Endothelial cell of umbilical vein (primary cell): Measurements from ENCODE around the gene GATA2. TPM values are rescaled to one million over a fixed set of nuclear protein-coding genes. Genes with fewer than 3 reads are reported as not detected.

Experiments used
- BruUV-seq: library from RNA; stranded (reverse); fragments of 400-500 nt; replicated peaks from 2 replicates; lab custom pipeline; 2021; lab: Mats Ljungman, UMichigan
- CTCF ChIA-PET: fragments of 300-600, 350-600 bp; sonication (Branson Sonifier 250); formaldehyde crosslinking; loops from one replicate; lab custom pipeline; 2021; ENCODE audit warnings: antibody characterized with exemption, inconsistent platforms; lab: Charles Lee
- POLR2A ChIA-PET: fragments of 300-600, 350-600 bp; sonication (Branson Sonifier 250); formaldehyde crosslinking; loops from one replicate; lab custom pipeline; 2021; ENCODE audit warnings: antibody characterized with exemption, inconsistent platforms; lab: Charles Lee
- DNase-seq: peaks from one replicate; pipeline ENCODE4 v3.0.0-alpha.2; 2011; ENCODE audit warnings: low read depth, low spot score
- FAIRE-seq: peaks from 2 replicates; lab custom pipeline; 2011; peaks lifted over from hg19 to GRCh38; lab: Jason Lieb, UNC
- H2AFZ ChIP-seq: 2 replicates; pipeline ENCODE4 v1.6.0; 2012; ENCODE audit warnings: low read depth, low read length, control low read depth, inconsistent platforms
- H3K27ac ChIP-seq: 2 replicates; pipeline ENCODE4 v1.5.1; 2011; ENCODE audit warnings: low read depth, mild to moderate bottlenecking, control low read depth, low read length, moderate library complexity; ENCODE audit not compliant: insufficient read depth
- H3K27me3 ChIP-seq, 2 experiments: 2 replicates each; pipeline versions ENCODE4 v1.6.0 to v1.6.1; 2011; ENCODE audit warnings: low read length in 2 of 2, mixed read lengths in 1 of 2; ENCODE audit not compliant: control insufficient read depth in 2 of 2, insufficient read depth in 2 of 2
- H3K36me3 ChIP-seq, 2 experiments: 2 replicates in 1 of 2; 3 replicates in 1 of 2; pipeline ENCODE4 v1.5.1; 2011; ENCODE audit warnings: low read length in 2 of 2, mild to moderate bottlenecking in 1 of 2, moderate library complexity in 1 of 2; ENCODE audit not compliant: control insufficient read depth in 2 of 2, insufficient read depth in 2 of 2; ENCODE audit errors: extremely low read depth in 1 of 2
- H3K4me1 ChIP-seq: 3 replicates; pipeline ENCODE4 v1.5.1; 2011; ENCODE audit warnings: mild to moderate bottlenecking, low read length; ENCODE audit not compliant: control insufficient read depth, insufficient read depth; ENCODE audit errors: extremely low read depth
- H3K4me2 ChIP-seq: 2 replicates; pipeline ENCODE4 v1.6.1; 2011; ENCODE audit warnings: low read length, control low read depth, mixed read lengths; ENCODE audit not compliant: insufficient read depth
- H3K4me3 ChIP-seq, 3 experiments: fragments of 200-600 bp in 1 of 3; sonication (generic), shearing (Covaris generic) in 1 of 3; replicated peaks in 1 of 3; 2 replicates each; pipeline ENCODE4 v1.5.1; 2011 to 2016; ENCODE audit warnings: control low read depth in 3 of 3, low read length in 3 of 3, mild to moderate bottlenecking in 2 of 3, inconsistent platforms in 1 of 3, low read depth in 1 of 3, moderate library complexity in 1 of 3; ENCODE audit not compliant: insufficient read depth in 1 of 3
- H3K79me2 ChIP-seq: 2 replicates; pipeline ENCODE4 v1.6.0; 2012; ENCODE audit warnings: low read length, inconsistent platforms; ENCODE audit not compliant: control insufficient read depth, insufficient read depth
- H3K9ac ChIP-seq: replicated peaks from 2 replicates; pipeline ENCODE3; 2011; ENCODE audit warnings: low read length, control low read depth; ENCODE audit not compliant: insufficient read depth; ENCODE audit errors: extremely low read depth
- H3K9me1 ChIP-seq: replicated peaks from 3 replicates; pipeline ENCODE4 v1.6.0; 2011; ENCODE audit warnings: mild to moderate bottlenecking, low read length; ENCODE audit not compliant: control insufficient read depth, insufficient read depth; ENCODE audit errors: extremely low read depth
- H3K9me3 ChIP-seq: replicated peaks from 2 replicates; pipeline ENCODE4 v1.5.1; 2012; ENCODE audit warnings: low read length, inconsistent platforms; ENCODE audit not compliant: control insufficient read depth, insufficient read depth
- H4K20me1 ChIP-seq: replicated peaks from 2 replicates; pipeline ENCODE3; 2011; ENCODE audit warnings: mild to moderate bottlenecking, low read length; ENCODE audit not compliant: control insufficient read depth, insufficient read depth; ENCODE audit errors: extremely low read depth
- EZH2 ChIP-seq: IDR thresholded peaks from 2 replicates; pipeline ENCODE4 v1.6.1; 2012; ENCODE audit warnings: borderline replicate concordance, low read depth, mild to moderate bottlenecking, moderate library complexity, low read length, inconsistent platforms; ENCODE audit not compliant: severe bottlenecking
- FOS ChIP-seq: IDR thresholded peaks from 2 replicates; pipeline ENCODE4 v1.6.1; 2011; ENCODE audit warnings: mild to moderate bottlenecking, low read length, moderate library complexity, borderline replicate concordance; ENCODE audit not compliant: insufficient read depth
- GATA2 ChIP-seq: IDR thresholded peaks from 2 replicates; pipeline ENCODE4 v1.7.0; 2011; ENCODE audit warnings: low read depth, mild to moderate bottlenecking, moderate library complexity, mixed read lengths, low read length; ENCODE audit not compliant: insufficient read length, insufficient read depth
- JUN ChIP-seq: IDR thresholded peaks from 2 replicates; pipeline ENCODE4 v1.6.1; 2011; ENCODE audit warnings: borderline replicate concordance, low read depth; ENCODE audit not compliant: insufficient read length, insufficient read depth
- MAX ChIP-seq: IDR thresholded peaks from 2 replicates; pipeline ENCODE4 v1.6.1; 2011; ENCODE audit not compliant: insufficient read depth, insufficient read length
- MYC ChIP-seq: IDR thresholded peaks from one replicate; pipeline ENCODE4 v1.6.1; 2011; ENCODE audit warnings: mild to moderate bottlenecking, low read depth, low read length
- POLR2A ChIP-seq: IDR thresholded peaks from 2 replicates; pipeline ENCODE4 v1.6.1; 2012; ENCODE audit warnings: low read depth, mild to moderate bottlenecking, control low read depth, low read length
- POLR2AphosphoS5 ChIP-seq: IDR thresholded peaks from 2 replicates; pipeline ENCODE4 v1.6.1; 2012; ENCODE audit warnings: low read depth, mild to moderate bottlenecking, control low read depth, low read length, moderate library complexity; ENCODE audit not compliant: insufficient read depth
- dilution Hi-C: fragments of 300-500 bp; cut with MboI; formaldehyde crosslinking; loops from one replicate; pipeline ENCODE4 v1.15.0; 2019; ENCODE audit warnings: low sequenced_read_pairs; ENCODE audit not compliant: extremely low pct_ligation_motif_present
- intact Hi-C: fragments of 100-400 bp; cut with micrococcal nuclease; formaldehyde crosslinking; loops from one replicate; pipeline ENCODE4 v1.10.0; 2022
- polyA plus RNA-seq, 4 experiments: library from polyadenylated mRNA; depleted of rRNA in 3 of 4; stranded (reverse) in 3 of 4; unstranded in 1 of 4; fragments of >200 nt; gene quantifications; 2 replicates each; pipeline versions ENCODE4 v1.2.1 to v1.2.3, GENCODE V29; 2011 to 2012; ENCODE audit warnings: missing spikeins in 1 of 4
- total RNA-seq: library from RNA; stranded (reverse); gene quantifications from 2 replicates; pipeline ENCODE4 v1.2.3, GENCODE V29; 2021
- TF ChIP-seq, protein P1 (sequence below), 2 donors: IDR thresholded peaks; 1 replicate in 1 of 2; 2 replicates in 1 of 2; pipeline ENCODE4 v1.5.1; 2011; ENCODE audit warnings: low read length in 2 of 2, mild to moderate bottlenecking in 2 of 2, moderate library complexity in 2 of 2, control low read depth in 1 of 2, inconsistent platforms in 1 of 2, low read depth in 1 of 2; ENCODE audit not compliant: insufficient read depth in 1 of 2; ENCODE audit errors: extremely low read depth in 1 of 2

The GATA2 gene
- total and polyA plus RNA-seq, 2 donors (not counting 3 experiments of a cell fraction or from before 2014, with no cell fraction given), result 28.8 to 62.2 TPM

DNA sequence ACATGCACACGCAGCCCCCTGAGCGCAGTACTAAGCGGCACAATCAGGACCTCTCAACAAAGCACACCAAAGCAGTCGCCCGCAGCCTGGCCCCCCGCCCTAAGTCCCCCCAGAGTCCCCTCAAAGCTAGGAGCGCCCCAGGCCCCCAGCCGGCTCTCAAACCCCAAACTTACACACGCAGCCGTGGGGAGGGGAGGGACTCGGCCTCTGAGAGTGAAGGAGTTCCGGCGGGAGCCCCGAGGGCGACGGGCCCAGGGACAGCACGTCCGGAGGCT is 5.5 kb downstream of the GATA2 start:
- Histone ChIP-seq H3K36me3 (peaks cover 0 to 9% of the 10 kb centered on the region in 2 experiments), H3K27ac (peak overlapping the region; percentile 97)

More for the DNA sequence above, 5.5 kb downstream of the GATA2 start:
- H3K79me2 ChIP-seq, result peaks cover 90% of the 10 kb centered on the region
- H3K4me3 ChIP-seq, result peak overlapping the region; percentile 77 to 95 (median 83)
- ChIA-PET POLR2A (no interaction called here), CTCF (interaction anchor here (0.8 to 1.5 kb wide), 4 partner anchors 10 to 121 kb away, joined by 3 to 5 read pairs (median 4); no protein-coding TSS in a partner anchor)
- H3K9me1 ChIP-seq, result no peaks in the 10 kb centered on the region
- H3K27me3 ChIP-seq, result no peaks in the 10 kb centered on the region
- peak overlapping the region; percentile 84 for H3K9ac ChIP-seq
- BruUV-seq, result no TSS peak
- dilution Hi-C loops, result no loop called here
- TF ChIP-seq MYC, result no peak
- TF ChIP-seq FOS, result no peak
- no peak for TF ChIP-seq JUN
- no peak for TF ChIP-seq POLR2AphosphoS5
- TF ChIP-seq EZH2, result no peak
- TF ChIP-seq MAX, result no peak
- TF ChIP-seq, protein P1, sequence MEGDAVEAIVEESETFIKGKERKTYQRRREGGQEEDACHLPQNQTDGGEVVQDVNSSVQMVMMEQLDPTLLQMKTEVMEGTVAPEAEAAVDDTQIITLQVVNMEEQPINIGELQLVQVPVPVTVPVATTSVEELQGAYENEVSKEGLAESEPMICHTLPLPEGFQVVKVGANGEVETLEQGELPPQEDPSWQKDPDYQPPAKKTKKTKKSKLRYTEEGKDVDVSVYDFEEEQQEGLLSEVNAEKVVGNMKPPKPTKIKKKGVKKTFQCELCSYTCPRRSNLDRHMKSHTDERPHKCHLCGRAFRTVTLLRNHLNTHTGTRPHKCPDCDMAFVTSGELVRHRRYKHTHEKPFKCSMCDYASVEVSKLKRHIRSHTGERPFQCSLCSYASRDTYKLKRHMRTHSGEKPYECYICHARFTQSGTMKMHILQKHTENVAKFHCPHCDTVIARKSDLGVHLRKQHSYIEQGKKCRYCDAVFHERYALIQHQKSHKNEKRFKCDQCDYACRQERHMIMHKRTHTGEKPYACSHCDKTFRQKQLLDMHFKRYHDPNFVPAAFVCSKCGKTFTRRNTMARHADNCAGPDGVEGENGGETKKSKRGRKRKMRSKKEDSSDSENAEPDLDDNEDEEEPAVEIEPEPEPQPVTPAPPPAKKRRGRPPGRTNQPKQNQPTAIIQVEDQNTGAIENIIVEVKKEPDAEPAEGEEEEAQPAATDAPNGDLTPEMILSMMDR (IDR thresholded peaks at IDR 0.05; ENCODE audit: extremely low read depth in 1 of 2, insufficient read depth in 1 of 2, low read depth in 1 of 2, low read length in 2 of 2), result no peak
- TF ChIP-seq GATA2, result no peak
- no peak for TF ChIP-seq POLR2A
- H4K20me1 ChIP-seq, result no peaks in the 10 kb centered on the region
- peak overlapping the region; percentile 96 for H3K4me2 ChIP-seq
- no peak for DNase-seq
- intact Hi-C loops, result no loop called here
- no peak for FAIRE-seq
- H3K4me1 ChIP-seq, result peaks cover 33% of the 10 kb centered on the region
- no peaks in the 10 kb centered on the region for H3K9me3 ChIP-seq
- no peak overlapping the region for H2AFZ ChIP-seq
